Immature natural killer cell (primary cell): ENCODE measurements around the gene AIFM3. TPM values are rescaled to one million over a fixed set of nuclear protein-coding genes. Genes with fewer than 3 reads are reported as not detected.
A peak's percentile ranks its signal among the peaks of the same experiment; 100 is the strongest.

Experiments
- DNase-seq, 3 donors: peaks; one replicate each; pipeline ENCODE4 v3.0.0; 2022; ENCODE audit warnings: mixed read lengths in 1 of 3
- H3K27ac Mint-ChIP-seq, 6 donors: one replicate each; pipeline ENCODE4 v1.8.0; 2020; ENCODE audit warnings: mixed read lengths in 6 of 6, mild to moderate bottlenecking in 5 of 6, inconsistent platforms in 4 of 6, moderate library complexity in 3 of 6
- H3K27me3 Mint-ChIP-seq, 3 donors: one replicate each; pipeline ENCODE4 v1.8.0; 2020 to 2021; ENCODE audit warnings: low read depth in 3 of 3, mild to moderate bottlenecking in 3 of 3, mixed read lengths in 3 of 3, moderate library complexity in 3 of 3, inconsistent platforms in 1 of 3
- H3K36me3 Mint-ChIP-seq, 3 donors: one replicate each; pipeline ENCODE4 v1.8.0; 2020; ENCODE audit warnings: mixed read lengths in 3 of 3, inconsistent platforms in 2 of 3, mild to moderate bottlenecking in 2 of 3
- H3K4me1 Mint-ChIP-seq, 2 donors: one replicate each; pipeline ENCODE4 v1.8.0; 2020; ENCODE audit warnings: inconsistent platforms in 2 of 2, mild to moderate bottlenecking in 2 of 2, mixed read lengths in 2 of 2, moderate library complexity in 1 of 2
- H3K4me3 Mint-ChIP-seq, 5 donors: one replicate each; pipeline ENCODE4 v1.8.0; 2020; ENCODE audit warnings: mild to moderate bottlenecking in 5 of 5, mixed read lengths in 5 of 5, inconsistent platforms in 3 of 5, moderate library complexity in 3 of 5
- H3K9me3 Mint-ChIP-seq, 6 donors: one replicate each; pipeline ENCODE4 v1.8.0; 2020; ENCODE audit warnings: mild to moderate bottlenecking in 6 of 6, mixed read lengths in 6 of 6, inconsistent platforms in 4 of 6, moderate library complexity in 3 of 6
- polyA plus RNA-seq, 3 donors: library from polyadenylated mRNA; unstranded; fragments of 300-500 nt; fragmentation: Illumina TruSeq; gene quantifications; one replicate each; pipeline ENCODE4 v1.2.3, GENCODE V29; 2021

AIFM3 gene
- polyA plus RNA-seq, 3 donors from 2014 or later: 0.30 to 1.4 TPM; not detected in 1

DNA sequence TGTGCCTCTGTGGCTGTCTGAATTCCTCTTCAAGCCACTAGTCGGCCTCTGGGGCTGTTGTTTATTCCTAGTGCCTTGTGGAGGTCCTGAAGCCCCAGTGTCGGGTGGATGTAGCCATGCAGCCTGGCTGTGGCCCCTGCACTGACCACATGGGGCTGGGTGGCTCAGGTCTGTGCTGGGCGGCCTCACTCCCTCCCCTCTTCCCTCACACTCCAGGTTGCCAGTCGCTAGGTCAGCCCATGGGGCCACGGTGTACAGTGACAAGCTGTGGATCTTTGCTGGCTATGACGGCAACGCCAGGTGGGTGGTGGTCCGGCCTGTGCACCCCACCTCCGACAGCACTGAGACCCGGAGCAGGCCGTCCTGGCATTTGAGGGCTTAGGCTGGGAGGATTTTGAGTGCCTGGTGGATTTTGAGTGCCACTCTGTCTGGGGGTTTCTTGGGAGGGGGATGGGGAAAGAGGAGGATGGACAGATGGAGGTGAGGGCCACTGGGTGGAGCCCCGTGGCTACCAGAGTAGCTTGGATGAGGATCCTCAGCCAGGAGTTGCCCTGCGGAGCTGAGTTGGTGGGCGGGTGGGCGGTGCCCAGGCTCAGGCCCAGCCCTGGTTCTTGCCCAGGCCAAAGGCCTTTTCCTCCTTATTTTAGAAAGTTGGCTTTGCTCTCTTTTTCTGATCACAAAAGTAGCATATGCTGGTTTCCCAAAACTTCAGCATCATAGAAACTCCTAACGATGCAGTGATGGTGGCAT lies 21.7 kb downstream of the AIFM3 start:
- H3K4me3 Mint-ChIP-seq: no peak overlapping the region

DNA sequence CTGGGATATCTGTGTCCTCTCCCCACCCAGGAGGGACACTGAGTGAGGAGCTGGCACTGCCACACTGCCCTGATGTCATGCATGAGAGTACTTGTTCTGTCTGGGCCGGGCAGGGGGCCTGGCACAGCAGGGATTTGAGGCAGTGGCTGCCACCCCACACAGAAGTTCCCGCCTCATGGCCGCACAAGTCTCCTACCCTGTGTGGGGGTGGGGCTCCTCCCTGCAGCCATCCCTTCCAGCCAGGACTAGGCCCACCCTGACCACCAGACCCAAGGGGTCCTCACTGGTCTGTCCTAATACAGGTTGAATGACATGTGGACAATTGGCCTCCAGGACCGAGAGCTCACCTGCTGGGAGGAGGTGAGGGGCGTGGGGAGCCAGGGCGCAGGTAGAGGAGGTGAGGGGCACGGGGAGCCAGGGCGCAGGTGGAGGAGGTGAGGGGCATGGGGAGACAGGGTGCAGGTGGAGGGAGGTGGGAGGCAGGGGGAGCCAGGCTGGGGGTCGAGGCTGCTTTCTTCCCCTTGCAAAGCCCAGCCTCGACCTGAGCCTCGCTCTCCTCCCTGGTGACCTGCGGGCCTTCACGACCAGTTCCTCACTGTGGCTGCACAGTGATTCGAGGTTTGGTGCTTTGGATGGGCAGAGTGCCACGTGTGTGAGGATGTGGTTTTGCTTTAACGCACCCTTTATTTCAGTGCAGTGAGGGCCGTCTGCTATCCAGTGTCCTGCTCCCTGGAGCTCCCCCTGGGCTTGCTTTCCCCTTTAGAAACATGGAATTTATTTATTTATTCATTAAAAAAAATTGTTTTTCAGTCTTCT lies 22.5 kb downstream of the AIFM3 start:
- Mint-ChIP-seq H3K27me3 (peaks cover 0 to 2% (median 0%) of the 10 kb centered on the region in 3 donors), H3K9me3 (no peaks in the 10 kb centered on the region), H3K4me3 (no peak overlapping the region), H3K4me1 (no peaks in the 10 kb centered on the region), H3K27ac (peak overlapping the region in 1 of 6 donors; percentile 28), H3K36me3 (peaks cover 0 to 7% (median 6%) of the 10 kb centered on the region in 3 donors)
- no peak for DNase-seq

More for the DNA sequence above, 21.7 kb downstream of the AIFM3 start:
- Mint-ChIP-seq H3K27me3 (peaks cover 0 to 3% (median 2%) of the 10 kb centered on the region in 3 donors), H3K27ac (no peak overlapping the region), H3K9me3 (no peaks in the 10 kb centered on the region), H3K4me1 (peaks cover 3 to 5% of the 10 kb centered on the region in 2 donors), H3K36me3 (peaks cover 0 to 7% (median 6%) of the 10 kb centered on the region in 3 donors)
- DNase-seq: no peak

DNA sequence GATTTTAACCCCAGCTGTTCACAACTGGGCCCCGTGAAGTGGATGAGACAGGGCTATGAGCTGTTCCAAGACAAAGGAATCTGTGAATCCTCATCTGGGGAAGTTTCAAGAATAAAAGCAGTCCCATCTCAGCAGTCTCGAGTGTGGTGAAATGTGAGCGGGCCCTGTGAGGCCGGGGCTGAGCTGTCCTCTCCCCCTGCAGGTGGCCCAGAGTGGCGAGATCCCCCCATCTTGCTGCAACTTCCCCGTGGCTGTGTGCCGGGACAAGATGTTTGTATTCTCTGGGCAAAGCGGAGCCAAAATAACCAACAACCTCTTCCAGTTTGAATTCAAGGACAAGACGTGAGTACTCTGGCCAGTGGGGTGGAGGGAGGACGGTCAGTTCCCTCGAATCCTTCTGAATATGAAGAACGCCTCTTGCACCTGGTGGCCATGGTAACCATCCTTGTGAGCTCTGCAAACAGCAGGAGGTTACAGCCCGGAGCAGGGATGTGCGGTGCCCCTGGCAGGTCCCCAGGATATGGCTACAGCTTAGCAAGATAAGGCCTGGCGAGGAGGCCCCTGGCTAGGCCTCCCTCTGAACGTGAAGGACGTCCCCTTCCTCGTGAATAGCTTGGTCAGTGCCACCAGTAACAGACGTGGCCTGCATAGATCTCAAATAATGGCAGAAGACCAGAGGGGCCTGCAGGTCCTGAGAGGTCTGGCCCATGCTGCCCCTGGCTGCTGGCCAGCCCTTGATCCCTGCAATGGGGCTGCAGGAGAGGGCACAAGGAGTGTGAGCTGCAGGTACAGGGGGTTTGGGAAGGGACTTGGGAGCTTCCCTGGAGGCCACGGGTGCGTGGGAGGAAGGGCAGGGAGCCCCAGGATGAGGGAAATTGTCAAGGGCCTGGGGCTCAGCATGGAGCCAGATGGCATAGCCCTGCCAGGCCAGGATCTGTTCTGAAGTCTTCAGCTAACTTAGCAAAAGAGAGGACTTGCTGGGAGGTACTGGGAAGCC lies 23.4 kb downstream of the AIFM3 start:
- Mint-ChIP-seq H3K27me3 (peaks cover 0 to 2% (median 0%) of the 10 kb centered on the region in 3 donors), H3K4me3 (no peak overlapping the region), H3K27ac (peak overlapping the region in 2 of 6 donors; percentile 36 to 43), H3K36me3 (peaks cover 0 to 7% (median 6%) of the 10 kb centered on the region in 3 donors), H3K9me3 (no peaks in the 10 kb centered on the region), H3K4me1 (no peaks in the 10 kb centered on the region)
- no peak for DNase-seq

DNA sequence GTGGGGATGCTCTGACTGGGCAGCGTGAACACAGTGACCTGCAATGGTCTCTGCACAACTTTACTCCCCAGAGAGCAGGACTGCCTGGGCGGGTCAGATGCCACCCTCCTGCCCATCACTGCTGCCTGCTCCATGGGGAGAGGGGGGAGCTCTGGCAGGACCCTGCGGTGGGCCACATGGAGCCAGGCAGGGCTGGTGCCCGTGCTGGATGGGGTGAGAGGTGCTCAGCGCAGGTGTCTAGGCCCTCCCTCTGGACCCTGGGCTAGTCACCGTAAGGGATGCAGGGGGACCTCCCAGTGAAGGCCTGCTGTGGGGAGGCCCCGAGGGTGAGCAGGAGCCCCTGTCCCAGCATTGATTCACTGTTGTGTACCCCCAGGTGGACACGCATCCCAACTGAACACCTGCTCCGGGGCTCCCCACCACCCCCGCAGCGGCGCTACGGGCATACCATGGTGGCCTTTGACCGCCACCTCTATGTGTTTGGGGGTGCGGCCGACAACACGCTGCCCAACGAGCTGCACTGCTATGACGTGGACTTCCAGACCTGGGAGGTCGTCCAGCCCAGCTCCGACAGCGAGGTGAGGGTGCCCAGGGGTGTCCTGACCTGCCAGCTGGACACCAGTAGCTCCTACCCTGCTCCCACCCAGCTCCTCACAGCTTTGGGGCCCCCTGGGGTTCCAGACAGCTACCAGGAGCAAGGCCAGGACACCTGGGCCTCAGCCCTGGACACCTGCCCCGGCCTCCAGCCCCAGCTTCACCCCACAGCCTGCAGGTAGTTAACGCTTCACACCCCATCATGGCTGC lies 24.4 kb downstream of the AIFM3 start:
- H3K36me3 Mint-ChIP-seq: peaks cover 0 to 3% (median 2%) of the 10 kb centered on the region in 3 donors
- DNase-seq: no peak

DNA sequence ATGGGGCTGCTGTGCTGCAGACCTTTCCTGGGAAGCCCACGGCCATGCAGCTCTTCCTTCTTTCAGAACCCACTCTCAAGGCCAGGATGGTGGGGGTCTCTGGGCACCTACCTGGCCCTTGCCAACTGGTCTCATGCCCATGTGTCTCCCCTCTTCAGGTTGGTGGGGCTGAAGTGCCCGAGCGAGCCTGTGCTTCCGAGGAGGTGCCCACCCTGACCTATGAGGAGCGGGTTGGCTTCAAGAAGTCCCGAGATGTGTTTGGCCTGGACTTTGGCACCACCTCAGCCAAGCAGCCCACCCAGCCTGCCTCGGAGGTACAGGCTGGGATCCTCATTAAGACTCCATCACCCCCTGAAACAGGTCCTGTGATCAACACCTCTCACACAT lies 25.0 kb downstream of the AIFM3 start:
- no peak for DNase-seq

More for the DNA sequence above, 24.4 kb downstream of the AIFM3 start:
- Mint-ChIP-seq H3K9me3 (no peaks in the 10 kb centered on the region), H3K4me1 (no peaks in the 10 kb centered on the region), H3K27me3 (peaks cover 0 to 2% (median 0%) of the 10 kb centered on the region in 3 donors), H3K4me3 (no peak overlapping the region), H3K27ac (no peak overlapping the region)

DNA sequence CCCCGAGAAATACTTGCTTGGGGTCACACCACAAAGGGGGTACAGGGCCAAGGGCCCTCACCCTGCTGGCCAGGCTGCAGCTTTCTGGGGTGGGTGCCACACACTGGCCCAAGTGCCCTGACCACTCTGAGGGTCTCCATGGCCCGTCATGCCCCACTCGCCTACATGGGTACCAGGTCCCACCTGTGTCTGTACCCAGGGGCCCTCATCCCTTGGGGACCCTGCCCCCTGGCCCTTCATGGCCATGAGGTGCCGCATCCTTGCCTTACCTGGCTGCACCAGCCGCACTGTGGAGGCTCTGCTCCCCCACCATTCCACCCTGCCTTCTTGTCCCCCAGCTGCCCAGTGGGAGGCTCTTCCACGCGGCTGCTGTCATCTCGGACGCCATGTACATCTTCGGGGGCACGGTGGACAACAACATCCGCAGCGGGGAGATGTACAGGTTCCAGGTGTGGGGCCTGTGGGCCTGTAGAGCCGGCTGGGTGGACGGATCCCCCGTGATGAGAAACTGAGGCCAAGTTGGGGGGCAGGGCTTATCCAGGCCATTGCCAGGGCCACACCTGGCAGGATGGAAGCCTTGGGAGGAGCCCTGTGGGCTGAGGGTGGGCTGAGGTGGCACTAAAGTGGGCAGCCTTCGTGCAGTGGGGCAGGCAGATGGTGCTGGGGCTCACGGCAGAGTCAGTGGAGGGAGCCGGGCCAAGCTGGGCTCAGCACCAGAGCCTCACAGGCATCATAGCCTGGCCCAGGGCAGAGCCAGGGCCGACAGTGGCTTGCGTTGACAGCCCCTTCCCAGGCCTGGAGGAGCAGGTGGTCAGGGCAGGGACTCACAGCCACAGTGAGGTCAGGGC lies 25.6 kb downstream of the AIFM3 start:
- Mint-ChIP-seq H3K36me3 (no peaks in the 10 kb centered on the region), H3K27ac (no peak overlapping the region), H3K9me3 (no peaks in the 10 kb centered on the region), H3K4me3 (no peak overlapping the region), H3K4me1 (no peaks in the 10 kb centered on the region), H3K27me3 (peaks cover 0 to 2% (median 0%) of the 10 kb centered on the region in 3 donors)
- no peak for DNase-seq

More for the DNA sequence above, 25.0 kb downstream of the AIFM3 start:
- Mint-ChIP-seq H3K36me3 (no peaks in the 10 kb centered on the region), H3K4me3 (no peak overlapping the region), H3K4me1 (no peaks in the 10 kb centered on the region), H3K9me3 (no peaks in the 10 kb centered on the region), H3K27ac (no peak overlapping the region), H3K27me3 (peaks cover 0 to 2% (median 0%) of the 10 kb centered on the region in 3 donors)

DNA sequence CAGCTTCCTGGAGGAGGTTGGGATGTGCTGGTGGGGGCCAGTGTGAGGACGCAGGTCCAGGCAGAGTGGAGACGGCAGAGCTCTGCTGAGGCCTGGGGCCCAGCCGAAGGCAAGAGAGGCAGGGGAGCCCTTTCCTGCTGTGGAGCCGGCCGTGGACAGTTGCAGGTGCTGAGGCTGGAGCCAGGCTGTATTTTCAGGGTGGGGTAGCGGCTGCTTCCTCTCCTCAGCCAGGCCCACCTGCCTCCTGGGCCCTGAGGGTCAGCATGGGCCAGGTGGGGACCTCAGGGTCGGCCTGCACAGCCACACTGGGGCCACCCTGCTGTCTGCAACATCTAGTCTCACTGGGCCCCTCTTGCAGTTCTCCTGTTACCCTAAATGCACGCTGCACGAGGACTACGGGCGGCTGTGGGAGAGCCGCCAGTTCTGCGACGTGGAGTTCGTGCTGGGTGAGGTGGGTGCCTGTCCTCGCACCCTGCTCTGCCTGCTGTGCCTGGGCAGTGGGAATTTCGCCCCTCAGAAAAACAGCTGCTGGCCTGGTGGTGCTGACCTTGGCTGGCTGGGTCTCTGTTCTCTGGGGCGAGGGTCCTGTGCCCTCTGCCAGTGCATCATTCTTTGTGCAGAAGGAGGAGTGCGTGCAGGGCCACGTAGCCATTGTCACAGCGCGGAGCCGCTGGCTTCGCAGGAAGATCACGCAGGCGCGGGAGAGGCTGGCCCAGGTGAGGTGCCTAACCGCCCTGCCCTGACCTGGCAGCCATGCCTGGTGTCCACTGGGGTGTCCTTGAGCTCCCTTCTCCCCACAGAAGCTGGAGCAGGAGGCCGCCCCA lies 26.5 kb downstream of the AIFM3 start:
- peaks cover 0 to 2% (median 2%) of the 10 kb centered on the region in 3 donors for H3K27me3 Mint-ChIP-seq
- H3K36me3 Mint-ChIP-seq: no peaks in the 10 kb centered on the region
- no peak overlapping the region for H3K4me3 Mint-ChIP-seq

DNA sequence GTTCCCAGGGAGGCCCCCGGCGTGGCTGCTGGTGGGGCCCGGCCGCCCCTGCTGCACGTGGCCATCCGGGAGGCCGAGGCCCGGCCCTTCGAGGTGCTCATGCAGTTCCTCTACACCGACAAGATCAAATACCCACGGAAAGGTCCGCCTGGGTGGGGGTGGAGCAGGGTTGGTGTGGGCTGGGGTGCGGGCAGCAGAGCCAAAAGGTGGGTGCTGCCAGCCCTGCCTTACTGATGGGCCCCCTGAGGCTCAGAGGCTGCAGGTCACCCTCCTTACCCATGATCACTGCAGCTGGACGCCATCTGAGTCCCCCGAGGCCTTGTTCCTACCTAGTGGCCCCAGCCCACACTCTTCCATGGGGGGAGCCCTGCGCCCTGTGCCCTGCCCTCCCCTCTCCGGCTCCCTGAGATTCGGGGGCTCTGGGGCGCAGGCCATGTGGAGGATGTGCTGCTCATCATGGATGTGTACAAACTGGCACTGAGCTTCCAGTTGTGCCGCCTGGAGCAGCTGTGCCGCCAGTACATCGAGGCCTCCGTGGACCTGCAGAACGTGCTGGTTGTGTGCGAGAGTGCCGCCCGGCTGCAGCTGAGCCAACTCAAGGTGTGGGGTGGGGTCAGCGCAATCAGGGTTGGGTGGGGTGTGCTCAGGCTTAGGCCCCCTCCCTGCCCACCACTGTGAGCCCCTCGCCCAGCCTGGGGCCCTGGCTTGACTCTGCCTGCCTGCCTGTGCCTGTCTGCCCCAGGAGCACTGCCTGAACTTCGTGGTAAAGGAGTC lies 27.3 kb downstream of the AIFM3 start:
- no peak overlapping the region for H3K4me3 Mint-ChIP-seq
- no peak overlapping the region for H3K27ac Mint-ChIP-seq

More for the DNA sequence above, 26.5 kb downstream of the AIFM3 start:
- no peaks in the 10 kb centered on the region for H3K9me3 Mint-ChIP-seq
- H3K27ac Mint-ChIP-seq: no peak overlapping the region
- DNase-seq: no peak
- H3K4me1 Mint-ChIP-seq: no peaks in the 10 kb centered on the region

DNA sequence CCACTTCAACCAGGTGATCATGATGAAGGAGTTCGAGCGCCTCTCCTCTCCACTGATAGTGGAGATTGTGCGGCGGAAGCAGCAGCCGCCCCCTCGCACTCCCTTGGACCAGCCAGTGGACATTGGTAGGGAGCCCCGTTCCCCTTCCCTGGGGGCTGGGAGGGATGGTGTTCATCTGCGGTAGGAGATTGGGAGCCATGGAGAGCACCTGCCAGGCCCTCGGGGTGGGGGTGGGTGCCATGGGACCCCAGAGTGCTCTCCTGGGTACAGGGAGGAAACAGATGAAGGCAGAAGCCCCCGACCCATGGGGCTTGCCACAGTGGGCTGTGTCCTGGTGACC lies 27.8 kb downstream of the AIFM3 start:
- Mint-ChIP-seq H3K9me3 (no peaks in the 10 kb centered on the region), H3K4me1 (no peaks in the 10 kb centered on the region), H3K36me3 (no peaks in the 10 kb centered on the region), H3K27ac (no peak overlapping the region), H3K4me3 (no peak overlapping the region), H3K27me3 (peaks cover 0 to 2% (median 2%) of the 10 kb centered on the region in 3 donors)
- DNase-seq: no peak

More for the DNA sequence above, 27.3 kb downstream of the AIFM3 start:
- H3K27me3 Mint-ChIP-seq: peaks cover 0 to 2% (median 2%) of the 10 kb centered on the region in 3 donors
- no peaks in the 10 kb centered on the region for H3K4me1 Mint-ChIP-seq
- no peaks in the 10 kb centered on the region for H3K9me3 Mint-ChIP-seq
- H3K36me3 Mint-ChIP-seq: no peaks in the 10 kb centered on the region
- DNase-seq: no peak

DNA sequence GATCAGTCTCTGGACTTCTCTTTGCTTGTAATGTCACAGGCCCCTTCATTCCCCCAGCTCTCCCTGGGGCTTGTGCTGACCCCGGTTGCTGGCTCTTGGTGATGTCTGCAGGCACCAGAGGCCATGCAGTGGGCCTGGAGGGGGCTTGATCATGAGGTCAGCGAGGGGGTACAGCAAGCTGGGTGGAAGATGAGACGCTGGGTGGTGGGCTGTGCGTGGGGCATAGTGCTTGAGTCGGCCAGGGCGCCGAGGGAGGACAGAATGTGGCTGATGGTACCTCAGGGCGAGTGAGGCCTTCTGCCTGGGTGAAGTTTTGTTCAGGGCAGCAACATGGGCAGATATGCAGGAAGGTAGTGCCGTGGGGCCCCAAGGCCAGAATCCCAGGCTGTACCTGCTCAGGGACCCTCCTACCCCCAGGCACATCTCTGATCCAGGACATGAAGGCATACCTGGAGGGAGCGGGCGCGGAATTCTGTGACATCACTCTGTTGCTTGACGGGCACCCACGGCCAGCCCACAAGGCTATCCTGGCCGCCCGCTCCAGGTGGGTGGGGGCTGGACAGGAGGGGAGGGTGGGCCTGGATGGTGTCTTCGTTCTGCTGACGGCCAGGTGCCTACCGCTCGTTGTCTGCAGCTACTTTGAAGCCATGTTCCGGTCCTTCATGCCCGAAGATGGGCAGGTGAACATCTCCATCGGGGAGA lies 28.4 kb downstream of the AIFM3 start:
- peaks cover 3 to 4% of the 10 kb centered on the region in 2 donors for H3K4me1 Mint-ChIP-seq
- no peak overlapping the region for H3K4me3 Mint-ChIP-seq
- H3K27me3 Mint-ChIP-seq: peaks cover 2% of the 10 kb centered on the region in 3 donors
- DNase-seq: no peak
- H3K9me3 Mint-ChIP-seq: no peaks in the 10 kb centered on the region
- H3K27ac Mint-ChIP-seq: peak overlapping the region in 1 of 6 donors; percentile 62
- H3K36me3 Mint-ChIP-seq: no peaks in the 10 kb centered on the region
